BLaER1 treated with 17β-estradiol and CSF1 and Interleukin-3, amounts not matched to agents 10 nM and 100 nM (cell line): ENCODE measurements around the gene VAMP7.
A peak's percentile ranks its signal among the peaks of the same experiment; 100 is the strongest.

Experiments used
- H3K27ac ChIP-seq, 11 experiments: shearing (Covaris generic); formaldehyde crosslinking; 2 replicates each; pipeline ENCODE4 v1.8.1; 2022
- H3K27me3 ChIP-seq, 11 experiments: shearing (Covaris generic); formaldehyde crosslinking; 2 replicates each; pipeline ENCODE4 v1.8.1; 2022
- H3K36me3 ChIP-seq, 11 experiments: shearing (Covaris generic); formaldehyde crosslinking; 2 replicates each; pipeline ENCODE4 v1.8.1; 2022
- H3K4me1 ChIP-seq, 10 experiments: shearing (Covaris generic); formaldehyde crosslinking; 2 replicates each; pipeline ENCODE4 v1.8.1; 2022
- H3K4me2 ChIP-seq, 11 experiments: shearing (Covaris generic); formaldehyde crosslinking; 2 replicates each; pipeline ENCODE4 v1.8.1; 2022
- H3K4me3 ChIP-seq, 10 experiments: shearing (Covaris generic); formaldehyde crosslinking; 2 replicates each; pipeline ENCODE4 v1.8.1; 2022
- H3K9ac ChIP-seq, 11 experiments: shearing (Covaris generic); formaldehyde crosslinking; 2 replicates each; pipeline ENCODE4 v1.8.1; 2022
- H3K9me3 ChIP-seq, 11 experiments: shearing (Covaris generic); formaldehyde crosslinking; replicated peaks in 1 of 11; 2 replicates each; pipeline ENCODE4 v1.8.1; 2022
- H4K20me1 ChIP-seq, 11 experiments: shearing (Covaris generic); formaldehyde crosslinking; 2 replicates each; pipeline ENCODE4 v1.8.1; 2022
- Cebpa-rat ChIP-seq, 11 experiments: shearing (Covaris generic); IDR thresholded peaks; 2 replicates each; pipeline ENCODE4 v1.8.1; 2022

The VAMP7 gene

GRCh38 chrX:155873188-155873587 lies 8.0 kb upstream of the VAMP7 start:
- no peaks in the 10 kb centered on the region for H3K36me3 ChIP-seq
- no peak overlapping the region for H3K4me2 ChIP-seq
- H3K27ac ChIP-seq, result no peak overlapping the region
- no peak for TF ChIP-seq Cebpa-rat (IDR thresholded peaks at IDR 0.05)
- H3K9me3 ChIP-seq, result peaks cover 4 to 16% (median 8%) of the 10 kb centered on the region in 11 experiments; a peak in 21 of 22 replicates
- H3K9ac ChIP-seq, result no peak overlapping the region
- H3K4me3 ChIP-seq, result no peak overlapping the region
- H4K20me1 ChIP-seq, result no peaks in the 10 kb centered on the region
- peaks cover 0 to 10% (median 0%) of the 10 kb centered on the region in 11 experiments; a peak in 3 of 22 replicates for H3K27me3 ChIP-seq
- H3K4me1 ChIP-seq, result peaks cover 0 to 13% (median 0%) of the 10 kb centered on the region in 10 experiments; a peak in 3 of 20 replicates

- H3K4me2 ChIP-seq, result no peak overlapping the region
Measured at GRCh38 chrX:155874571-155875244, 6.4 kb upstream of the VAMP7 start.

GRCh38 chrX:155876704-155877103 lies 4.4 kb upstream of the VAMP7 start:
- H3K36me3 ChIP-seq, result no peaks in the 10 kb centered on the region
- no peak overlapping the region for H3K27ac ChIP-seq
- H3K4me1 ChIP-seq, result peaks cover 0 to 13% (median under 1%) of the 10 kb centered on the region in 10 experiments; a peak in 5 of 20 replicates
- TF ChIP-seq Cebpa-rat (IDR thresholded peaks at IDR 0.05), result no peak
- H4K20me1 ChIP-seq, result no peaks in the 10 kb centered on the region
- H3K27me3 ChIP-seq, result peaks cover 0 to 10% (median 0%) of the 10 kb centered on the region in 11 experiments; a peak in 7 of 22 replicates
- H3K4me3 ChIP-seq, result no peak overlapping the region
- H3K9me3 ChIP-seq, result no peaks in the 10 kb centered on the region
- peak overlapping the region in 2 of 11 experiments; percentile 25 to 36; a peak in 2 of 22 replicates for H3K4me2 ChIP-seq
- H3K9ac ChIP-seq, result no peak overlapping the region

More at GRCh38 chrX:155874571-155875244, 6.4 kb upstream of the VAMP7 start:
- H4K20me1 ChIP-seq, result no peaks in the 10 kb centered on the region
- no peaks in the 10 kb centered on the region for H3K36me3 ChIP-seq
- peaks cover 0 to 3% (median 0%) of the 10 kb centered on the region in 11 experiments; a peak in 1 of 22 replicates for H3K9me3 ChIP-seq
- H3K9ac ChIP-seq, result no peak overlapping the region
- peaks cover 0 to 13% (median 0%) of the 10 kb centered on the region in 10 experiments; a peak in 3 of 20 replicates for H3K4me1 ChIP-seq
- TF ChIP-seq Cebpa-rat (IDR thresholded peaks at IDR 0.05), result no peak
- H3K27ac ChIP-seq, result no peak overlapping the region
- H3K4me3 ChIP-seq, result no peak overlapping the region
- peaks cover 0 to 10% (median 0%) of the 10 kb centered on the region in 11 experiments; a peak in 7 of 22 replicates for H3K27me3 ChIP-seq

- no peaks in the 10 kb centered on the region for H3K9me3 ChIP-seq
- 0 out of 22 replicates have a peak overlapping the region, but pooled peaks of 1 of the 11 experiments have one; percentile 25 for H3K4me2 ChIP-seq
- peaks cover 0 to 19% (median 6%) of the 10 kb centered on the region in 10 experiments; a peak in 10 of 20 replicates for H3K4me1 ChIP-seq
- H3K9ac ChIP-seq, result no peak overlapping the region
- TF ChIP-seq Cebpa-rat (IDR thresholded peaks at IDR 0.05), result no peak
- no peaks in the 10 kb centered on the region; a peak in 1 of 22 replicates for H4K20me1 ChIP-seq
- peaks cover 0 to 10% (median 0%) of the 10 kb centered on the region in 11 experiments; a peak in 7 of 22 replicates for H3K27me3 ChIP-seq
- no peak overlapping the region for H3K4me3 ChIP-seq
- H3K36me3 ChIP-seq, result no peaks in the 10 kb centered on the region
- H3K27ac ChIP-seq, result no peak overlapping the region
Measured at GRCh38 chrX:155877288-155877687, 3.9 kb upstream of the VAMP7 start.

GRCh38 chrX:155880586-155881157 lies 473 bp upstream of the VAMP7 start:
- Histone ChIP-seq H3K4me1 (peaks cover 0 to 33% (median 8%) of the 10 kb centered on the region in 10 experiments; a peak in 10 of 20 replicates), H3K9ac (peak overlapping the region in 10 of 11 experiments; percentile 79 to 87 (median 82); a peak in 21 of 22 replicates), H3K4me2 (peak overlapping the region; percentile 39 to 65 (median 48); a peak in 21 of 22 replicates), H3K9me3 (no peaks in the 10 kb centered on the region), H3K27ac (peak overlapping the region in 9 of 11 experiments; percentile 41 to 90 (median 82); a peak in 14 of 22 replicates), H3K36me3 (peaks cover 0 to 7% (median 0%) of the 10 kb centered on the region in 11 experiments; a peak in 3 of 22 replicates), H4K20me1 (peaks cover 0 to 21% (median 0%) of the 10 kb centered on the region in 11 experiments; a peak in 6 of 22 replicates), H3K4me3 (peak overlapping the region; percentile 68 to 83 (median 74)), H3K27me3 (peaks cover 0 to 9% (median 0%) of the 10 kb centered on the region in 11 experiments; a peak in 5 of 22 replicates)
- TF ChIP-seq Cebpa-rat (IDR thresholded peaks at IDR 0.05), result no peak

- Histone ChIP-seq H3K27ac (no peak overlapping the region), H3K4me1 (peaks cover 6 to 58% (median 20%) of the 10 kb centered on the region in 10 experiments; a peak in 15 of 20 replicates), H3K4me3 (no peak overlapping the region), H3K9me3 (no peaks in the 10 kb centered on the region), H4K20me1 (peaks cover 0 to 40% (median 0%) of the 10 kb centered on the region in 11 experiments; a peak in 9 of 22 replicates), H3K27me3 (peaks cover 0 to 9% (median 0%) of the 10 kb centered on the region in 11 experiments; a peak in 3 of 22 replicates), H3K36me3 (peaks cover 11 to 45% (median 24%) of the 10 kb centered on the region in 11 experiments; a peak in 21 of 22 replicates), H3K9ac (no peak overlapping the region), H3K4me2 (no peak overlapping the region)
- TF ChIP-seq Cebpa-rat (IDR thresholded peaks at IDR 0.05), result no peak
Measured at GRCh38 chrX:155886409-155886808, 5.3 kb downstream of the VAMP7 start.

DNA sequence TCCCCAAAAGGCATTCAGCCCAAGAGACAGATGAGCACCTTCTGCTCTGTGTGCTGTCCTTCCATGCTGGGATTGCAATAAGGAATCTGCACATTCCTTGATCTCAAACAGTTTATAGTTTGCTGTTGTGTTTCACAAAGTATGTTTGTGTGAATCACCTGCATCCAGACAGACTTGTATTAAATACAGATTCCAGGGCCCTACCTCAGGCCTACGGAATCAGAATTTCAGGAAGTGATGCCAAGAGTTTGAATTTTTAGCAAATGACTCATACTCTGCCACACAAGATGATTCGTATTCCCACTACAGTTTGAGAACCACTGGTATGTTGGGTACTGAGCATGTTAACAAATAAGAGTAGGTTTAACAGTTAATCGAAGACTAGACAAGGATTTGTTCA lies 7.0 kb downstream of the VAMP7 start:
- Histone ChIP-seq H4K20me1 (peaks cover 0 to 35% (median 0%) of the 10 kb centered on the region in 11 experiments; a peak in 9 of 22 replicates), H3K27ac (0 out of 22 replicates have a peak overlapping the region, but pooled peaks of 1 of the 11 experiments have one; percentile 3), H3K27me3 (peaks cover 0 to 9% (median 0%) of the 10 kb centered on the region in 11 experiments; a peak in 4 of 22 replicates), H3K4me3 (no peak overlapping the region), H3K4me2 (peak overlapping the region in 5 of 11 experiments; percentile 10 to 64 (median 33); a peak in 7 of 22 replicates), H3K9me3 (peaks cover 0 to 5% (median 0%) of the 10 kb centered on the region in 11 experiments; a peak in 4 of 22 replicates), H3K4me1 (peaks cover 0 to 59% (median 18%) of the 10 kb centered on the region in 10 experiments; a peak in 12 of 20 replicates), H3K9ac (no peak overlapping the region), H3K36me3 (peaks cover 25 to 63% (median 40%) of the 10 kb centered on the region in 11 experiments)
- no peak for TF ChIP-seq Cebpa-rat (IDR thresholded peaks at IDR 0.05)

DNA sequence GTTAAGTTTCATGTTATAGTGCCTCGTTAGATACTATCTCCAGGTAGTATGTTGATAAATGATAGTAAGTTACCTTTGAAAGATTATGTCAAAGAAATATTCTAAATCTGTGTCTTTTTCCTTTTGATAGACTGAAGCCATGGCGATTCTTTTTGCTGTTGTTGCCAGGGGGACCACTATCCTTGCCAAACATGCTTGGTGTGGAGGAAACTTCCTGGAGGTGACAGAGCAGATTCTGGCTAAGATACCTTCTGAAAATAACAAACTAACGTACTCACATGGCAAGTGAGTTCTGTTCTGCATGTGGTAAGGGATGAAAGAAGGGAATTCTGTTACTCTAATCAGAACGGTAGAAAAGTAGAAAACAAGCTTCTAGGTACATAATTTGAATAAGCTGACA lies 8.2 kb downstream of the VAMP7 start:
- Histone ChIP-seq H3K4me3 (no peak overlapping the region), H3K4me1 (peaks cover 0 to 71% (median 18%) of the 10 kb centered on the region in 10 experiments; a peak in 12 of 20 replicates), H3K9me3 (peaks cover 0 to 15% (median 0%) of the 10 kb centered on the region in 11 experiments; a peak in 6 of 22 replicates), H3K9ac (no peak overlapping the region), H3K27ac (no peak overlapping the region), H3K27me3 (peaks cover 0 to 10% (median 0%) of the 10 kb centered on the region in 11 experiments; a peak in 4 of 22 replicates), H3K4me2 (no peak overlapping the region), H4K20me1 (peaks cover 0 to 36% (median 0%) of the 10 kb centered on the region in 11 experiments; a peak in 9 of 22 replicates), H3K36me3 (peaks cover 33 to 74% (median 52%) of the 10 kb centered on the region in 11 experiments)
- TF ChIP-seq Cebpa-rat (IDR thresholded peaks at IDR 0.05), result no peak
